ENCODE data around the gene RPS8. TPM values are rescaled to one million over a fixed set of nuclear protein-coding genes. Genes with fewer than 3 reads are reported as not detected.
"Not testable (repeated sequence)": the region's sequence is repeated elsewhere in the genome, so short reads cannot be mapped to it uniquely, and the experiment has no call there.

The RPS8 gene
- total RNA-seq, 1 donor from 2014 or later, result 2,191 TPM

- no peaks in the 10 kb centered on the region for H3K9me3 Mint-ChIP-seq
- peak within 1 kb of the TSS; percentile 99 for H3K27ac Mint-ChIP-seq
- DNase-seq (ENCODE audit: low spot score in 2 of 2, unreplicated experiment in 2 of 2), result peak; percentile 72 to 86
- H3K27me3 Mint-ChIP-seq (ENCODE audit: low read depth), result no peaks in the 10 kb centered on the region
- H3K36me3 Mint-ChIP-seq, result peaks cover 11% of the 10 kb centered on the region
- peaks cover 45% of the 10 kb centered on the region for H3K4me1 Mint-ChIP-seq
- TF ChIP-seq CTCF (IDR thresholded peaks at IDR 0.05; ENCODE audit: unreplicated experiment), result no peak
- peak within 1 kb of the TSS; percentile 63 for H3K4me3 Mint-ChIP-seq
These were observed 33.0 kb downstream of the RPS8 start, which contains the start of gene BTBD19 for GRCh38 chr1:44808063-44808937. Gene BTBD19, plus strand, starts transcription at chr1:44808523. Its CDS starts 298 bp downstream, at chr1:44808821.

- H3K27me3 Mint-ChIP-seq (ENCODE audit: low read depth), result no peaks in the 10 kb centered on the region
- no peaks in the 10 kb centered on the region for H3K9me3 Mint-ChIP-seq
- H3K36me3 Mint-ChIP-seq, result peaks cover 10% of the 10 kb centered on the region
- H3K27ac Mint-ChIP-seq, result peak overlapping the region; percentile 99
- DNase-seq (ENCODE audit: low spot score in 2 of 2, unreplicated experiment in 2 of 2), result no peak
- H3K4me3 Mint-ChIP-seq, result peak overlapping the region; percentile 63
- peaks cover 45% of the 10 kb centered on the region for H3K4me1 Mint-ChIP-seq
- TF ChIP-seq CTCF (IDR thresholded peaks at IDR 0.05; ENCODE audit: unreplicated experiment), result no peak
These were observed 33.9 kb downstream of the RPS8 start for GRCh38 chr1:44808938-44809917.

- Mint-ChIP-seq H3K4me3 (no peak overlapping the region), H3K27me3 (ENCODE audit: low read depth) (no peaks in the 10 kb centered on the region), H3K36me3 (peaks cover 13% of the 10 kb centered on the region), H3K27ac (peak overlapping the region; percentile 64), H3K4me1 (peaks cover 51% of the 10 kb centered on the region), H3K9me3 (no peaks in the 10 kb centered on the region)
- no peak for TF ChIP-seq CTCF (IDR thresholded peaks at IDR 0.05; ENCODE audit: unreplicated experiment)
- DNase-seq (ENCODE audit: low spot score in 2 of 2, unreplicated experiment in 2 of 2), result no peak
These were observed 34.9 kb downstream of the RPS8 start for GRCh38 chr1:44810101-44810761.

- Mint-ChIP-seq H3K36me3 (peaks cover 15% of the 10 kb centered on the region), H3K4me1 (peaks cover 52% of the 10 kb centered on the region), H3K27ac (peak overlapping the region; percentile 64)
- H3K4me3 Mint-ChIP-seq; H3K27me3 Mint-ChIP-seq (ENCODE audit: low read depth); DNase-seq (ENCODE audit: low spot score in 2 of 2, unreplicated experiment in 2 of 2); H3K9me3 Mint-ChIP-seq: not testable (repeated sequence)
These were observed 35.4 kb downstream of the RPS8 start for GRCh38 chr1:44810762-44811105.

- peaks cover 52% of the 10 kb centered on the region for H3K4me1 Mint-ChIP-seq
- H3K27me3 Mint-ChIP-seq (ENCODE audit: low read depth), result no peaks in the 10 kb centered on the region
- H3K36me3 Mint-ChIP-seq, result peaks cover 15% of the 10 kb centered on the region
- H3K9me3 Mint-ChIP-seq, result no peaks in the 10 kb centered on the region
- no peak for TF ChIP-seq CTCF (IDR thresholded peaks at IDR 0.05; ENCODE audit: unreplicated experiment)
- no peak for DNase-seq (ENCODE audit: low spot score in 2 of 2, unreplicated experiment in 2 of 2)
- peak overlapping the region; percentile 71 for H3K27ac Mint-ChIP-seq
- no peak overlapping the region for H3K4me3 Mint-ChIP-seq
These were observed 35.9 kb downstream of the RPS8 start for GRCh38 chr1:44811234-44811633.

Measured in mesothelial cell of epicardium (in vitro differentiated cells).